HT-29 (cell line): Measurements from ENCODE around the gene ZNF146. TPM values are rescaled to one million over a fixed set of nuclear protein-coding genes. Genes with fewer than 3 reads are reported as not detected.
"Not testable (repeated sequence)": the region's sequence is repeated elsewhere in the genome, so short reads cannot be mapped to it uniquely, and the experiment has no call there.

ENCODE experiments used
- DNase-seq: peaks from one replicate; pipeline ENCODE4 v3.0.0-alpha.2; 2015; ENCODE audit warnings: low spot score
- small RNA-seq: library from RNA; depleted of rRNA; stranded (forward); fragments of <200 nt; gene quantifications from one replicate; pipeline ENCODE3, GENCODE V24; 2014
- total RNA-seq: library from RNA; depleted of rRNA; stranded (reverse); fragments of >200 nt; shearing (Covaris generic); gene quantifications from 2 replicates; pipeline ENCODE4 v1.2.3, GENCODE V29; 2014; rRNA removed

Gene ZNF146
- total RNA-seq, 1 experiment from 2014 or later, result 41.1 TPM

DNA sequence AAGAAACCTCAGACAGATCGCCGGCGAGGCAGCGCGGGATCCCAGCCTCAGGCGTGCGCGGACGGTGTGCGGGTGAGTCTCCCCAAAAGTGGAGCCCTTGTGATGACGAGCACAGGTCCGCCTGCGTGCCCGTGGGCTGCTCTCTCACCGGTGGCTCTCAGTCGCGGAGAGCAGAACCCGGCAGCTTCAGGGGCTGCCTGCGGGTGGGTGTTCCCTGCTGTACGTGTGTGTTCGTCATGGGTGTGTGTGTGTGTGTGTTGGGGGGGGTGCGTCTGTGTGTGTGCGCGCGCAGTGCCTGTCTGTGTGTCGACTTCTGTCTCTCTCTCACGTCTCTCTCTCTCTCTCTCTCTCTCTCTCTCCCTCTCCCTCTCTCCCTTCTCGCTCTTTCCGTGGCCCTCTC, 54.4 kb downstream of the ZNF146 start:
- not testable (repeated sequence) for DNase-seq

Small RNA genes lying within 50 kb of the gene (small RNA-seq; reads per million reads assigned to genes)
- not detected for gene RF00019

Other genes starting within 250 kb of the ZNF146 start
- gene SDHAF1, start 219.9 kb upstream of the ZNF146 start, total RNA-seq, result 70.6 and 70.7 TPM in 2 replicates
- 8.6 and 9.4 TPM in 2 replicates for gene SYNE4, start 206.3 kb upstream of the ZNF146 start, total RNA-seq
- 90.6 and 124 TPM in 2 replicates for gene ALKBH6, start 200.9 kb upstream of the ZNF146 start, total RNA-seq
- gene CLIP3, start 182.2 kb upstream of the ZNF146 start, total RNA-seq, result 0.13 and 0.31 TPM in 2 replicates
- 4.3 and 7.2 TPM in 2 replicates for gene THAP8, start 160.8 kb upstream of the ZNF146 start, total RNA-seq
- 44.1 and 49.0 TPM in 2 replicates for gene WDR62, start 160.2 kb upstream of the ZNF146 start, total RNA-seq
- gene OVOL3, start 104.0 kb upstream of the ZNF146 start, total RNA-seq, result not detected in 2 replicates
- 397 and 423 TPM in 2 replicates for gene POLR2I, start 100.2 kb upstream of the ZNF146 start, total RNA-seq
- 420 and 425 TPM in 2 replicates for gene TBCB, start 99.6 kb upstream of the ZNF146 start, total RNA-seq
- 645 and 661 TPM in 2 replicates for gene CAPNS1, start 75.0 kb upstream of the ZNF146 start, total RNA-seq
- not detected in 2 replicates for gene COX7A1, start 62.7 kb upstream of the ZNF146 start, total RNA-seq
- gene ZNF565, start 441 bp upstream of the ZNF146 start, total RNA-seq, result 3.3 and 8.0 TPM in 2 replicates
- 0.08 TPM in 2 replicates for gene ZFP14, start 164.1 kb downstream of the ZNF146 start, total RNA-seq
- gene ZFP82, start 203.5 kb downstream of the ZNF146 start, total RNA-seq, result not detected in 2 replicates